OCI-LY7 (cell line): Measurements from ENCODE around the gene IL9. TPM values are rescaled to one million over a fixed set of nuclear protein-coding genes. Genes with fewer than 3 reads are reported as not detected.
A peak's percentile ranks its signal among the peaks of the same experiment; 100 is the strongest.

ENCODE experiments used
- BruUV-seq: library from RNA; stranded (reverse); fragments of 400-500 nt; replicated peaks from 2 replicates; lab custom pipeline; 2021; lab: Mats Ljungman, UMichigan
- CTCF ChIA-PET: fragments of 300-600 bp; sonication (Branson Sonifier 250); formaldehyde crosslinking; loops from one replicate; lab custom pipeline; 2022; ENCODE audit warnings: antibody characterized with exemption; ENCODE audit not compliant: unreplicated experiment; lab: Charles Lee
- POLR2A ChIA-PET: fragments of 300-600 bp; sonication (Branson Sonifier 250); formaldehyde crosslinking; loops from one replicate; lab custom pipeline; 2022; ENCODE audit warnings: antibody characterized with exemption; lab: Charles Lee
- DNase-seq: peaks from one replicate; pipeline ENCODE4 v3.0.0-alpha.2; 2015; ENCODE audit warnings: low spot score
- H2AFZ ChIP-seq: fragments of 200-600 bp; sonication (generic), shearing (Covaris generic); 2 replicates; pipeline ENCODE4 v1.6.1; 2014; ENCODE audit warnings: mild to moderate bottlenecking, antibody characterized with exemption, low read length, moderate library complexity
- H3K27ac ChIP-seq: fragments of 200-600 bp; sonication (generic); 2 replicates; pipeline ENCODE4 v1.5.1; 2014; ENCODE audit warnings: mixed run types, low read depth, mild to moderate bottlenecking, moderate library complexity, low read length, inconsistent platforms; ENCODE audit not compliant: poor library complexity, severe bottlenecking
- H3K36me3 ChIP-seq: fragments of 200-600 bp; sonication (generic); 2 replicates; pipeline ENCODE4 v1.6.1; 2014; ENCODE audit warnings: mild to moderate bottlenecking, antibody characterized with exemption, low read length, moderate library complexity, mixed read lengths; ENCODE audit not compliant: insufficient read depth
- H3K4me1 ChIP-seq: fragments of 200-600 bp; sonication (generic); 2 replicates; pipeline ENCODE4 v1.5.1; 2014; ENCODE audit warnings: mild to moderate bottlenecking, low read length; ENCODE audit not compliant: insufficient read depth, poor library complexity, severe bottlenecking
- H3K4me2 ChIP-seq: fragments of 200-600 bp; sonication (generic); 2 replicates; pipeline ENCODE4 v1.6.1; 2014; ENCODE audit warnings: mild to moderate bottlenecking, low read length
- H3K4me3 ChIP-seq: fragments of 200-600 bp; sonication (generic); 2 replicates; pipeline ENCODE4 v1.5.1; 2014; ENCODE audit warnings: mild to moderate bottlenecking, low read depth, low read length; ENCODE audit not compliant: poor library complexity, severe bottlenecking
- H3K79me2 ChIP-seq: fragments of 200-600 bp; sonication (generic); 2 replicates; pipeline ENCODE4 v1.6.1; 2016; ENCODE audit warnings: low read depth, mild to moderate bottlenecking, low read length, moderate library complexity, mixed read lengths; ENCODE audit not compliant: insufficient read depth
- H3K9me2 ChIP-seq: fragments of 200-600 bp; sonication (generic); 2 replicates; pipeline ENCODE4 v1.6.1; 2016; ENCODE audit warnings: mild to moderate bottlenecking, low read length, mixed read lengths; ENCODE audit not compliant: insufficient read depth
- H3K9me3 ChIP-seq: fragments of 200-600 bp; sonication (generic); 2 replicates; pipeline ENCODE4 v1.6.1; 2014; ENCODE audit warnings: mild to moderate bottlenecking, mixed run types, low read length, mixed read lengths
- H4K20me1 ChIP-seq: fragments of 200-600 bp; sonication (generic); 2 replicates; pipeline ENCODE4 v1.6.1; 2014; ENCODE audit warnings: mild to moderate bottlenecking, antibody characterized with exemption, low read length, moderate library complexity, mixed read lengths; ENCODE audit not compliant: insufficient read depth
- CTCF ChIP-seq: fragments of 200-600 bp; sonication (generic); conservative IDR thresholded peaks from 2 replicates; pipeline ENCODE4 v1.5.1; 2014; ENCODE audit warnings: mild to moderate bottlenecking, antibody characterized with exemption, low read length, moderate library complexity, mixed read lengths
- EZH2phosphoT487 ChIP-seq: fragments of 200-600 bp; sonication (generic); IDR thresholded peaks from 2 replicates; pipeline ENCODE4 v1.6.1; 2018; ENCODE audit warnings: low read depth, borderline replicate concordance, mild to moderate bottlenecking, mixed run types, antibody characterized with exemption, low read length, moderate library complexity, mixed read lengths
- intact Hi-C: fragments of 100-400 bp; cut with micrococcal nuclease; formaldehyde crosslinking; loops from one replicate; pipeline ENCODE4 v1.10.0; 2022; ENCODE audit not compliant: unreplicated experiment
- total RNA-seq, 2 experiments: library from RNA; depleted of rRNA in 1 of 2; stranded (reverse); fragments of >200 nt in 1 of 2; shearing (Covaris generic) in 1 of 2; gene quantifications; 2 replicates each; pipeline ENCODE4 v1.2.3, GENCODE V29; 2014 to 2022

The IL9 gene
- total RNA-seq, 2 experiments from 2014 or later: not detected

GRCh38 chr5:135887447-135887864 is 8.2 kb downstream of the IL9 start:
- Histone ChIP-seq H3K4me3 (no peak overlapping the region), H3K4me1 (no peaks in the 10 kb centered on the region), H3K9me3 (no peaks in the 10 kb centered on the region), H3K79me2 (no peaks in the 10 kb centered on the region), H3K4me2 (peak overlapping the region; percentile 21; the same call in 1 of the 2 replicates), H3K36me3 (no peaks in the 10 kb centered on the region), H2AFZ (peak overlapping the region; percentile 27; the same call in 1 of the 2 replicates), H3K27ac (no peak overlapping the region), H4K20me1 (no peaks in the 10 kb centered on the region), H3K9me2 (no peaks in the 10 kb centered on the region)
- DNase-seq: peak; percentile 78
- ChIA-PET CTCF (no interaction called here), POLR2A (no interaction called here)
- intact Hi-C loops: loop anchor here (1.0 to 10.0 kb wide), 7 partner anchors 57 to 887 kb away; no protein-coding TSS in a partner anchor
- TF ChIP-seq EZH2phosphoT487 (no peak), CTCF (peak; percentile 94)
- no TSS peak for BruUV-seq

- CTCF ChIA-PET: no interaction called here
Observed at GRCh38 chr5:135886136-135886535, 9.5 kb downstream of the IL9 start.

More at GRCh38 chr5:135886136-135886535, 9.5 kb downstream of the IL9 start:
- Histone ChIP-seq H4K20me1 (no peaks in the 10 kb centered on the region), H3K79me2 (no peaks in the 10 kb centered on the region), H3K9me2 (no peaks in the 10 kb centered on the region), H3K36me3 (no peaks in the 10 kb centered on the region), H3K4me3 (no peak overlapping the region), H2AFZ (no peak overlapping the region), H3K4me2 (no peak overlapping the region), H3K27ac (no peak overlapping the region), H3K9me3 (no peaks in the 10 kb centered on the region), H3K4me1 (no peaks in the 10 kb centered on the region)
- no TSS peak for BruUV-seq
- TF ChIP-seq CTCF (no peak), EZH2phosphoT487 (no peak)
- no peak for DNase-seq
- POLR2A ChIA-PET: no interaction called here
- intact Hi-C loops: loop anchor here (2.0 to 10.0 kb wide), 4 partner anchors 59 to 889 kb away; no protein-coding TSS in a partner anchor
